ENCODE results near the gene MEX3A. TPM values are rescaled to one million over a fixed set of nuclear protein-coding genes. Genes with fewer than 3 reads are reported as not detected.

MEX3A gene
- total and polyA plus RNA-seq, 2 experiments from 2014 or later = 18.5 to 38.1 TPM

DNA sequence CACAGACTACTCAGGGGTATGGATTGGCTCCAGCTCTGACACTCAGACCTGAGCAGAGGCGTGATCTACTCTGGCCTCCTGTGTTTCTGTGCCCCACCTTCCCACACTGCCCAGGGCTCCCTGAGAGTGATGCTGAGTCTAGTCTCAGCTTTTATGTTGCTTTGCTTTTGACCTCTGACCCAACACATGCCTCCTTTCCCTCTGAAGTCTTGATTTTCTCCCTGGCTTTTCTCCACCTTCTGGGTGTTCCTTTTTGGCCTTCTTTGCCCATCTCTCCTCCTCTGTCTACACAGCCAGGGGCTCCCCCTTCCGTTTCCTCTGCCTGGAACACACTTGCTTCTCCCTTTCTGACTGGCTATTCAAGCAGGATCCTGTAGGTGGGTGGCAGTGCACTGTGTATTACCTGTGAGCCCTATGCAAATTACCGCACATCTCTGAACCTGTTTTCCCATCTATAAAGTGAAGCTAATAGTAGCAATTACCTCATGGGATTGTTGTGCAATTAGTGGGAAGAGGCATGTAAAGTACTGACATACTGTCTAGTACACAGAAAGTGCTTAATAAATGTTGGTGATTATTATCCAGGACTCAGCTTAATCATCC, 13.7 kb upstream of the MEX3A start:
- peak overlapping the region; percentile 84 for H3K27ac ChIP-seq (ENCODE audit: low read depth)
- peak in 1 of 2 experiments; percentile 28; a peak in 2 of 4 replicates for TF ChIP-seq CTCF (conservative IDR thresholded peaks at IDR 0.05; ENCODE audit: low read depth in 2 of 2)
- TF ChIP-seq, protein P1, sequence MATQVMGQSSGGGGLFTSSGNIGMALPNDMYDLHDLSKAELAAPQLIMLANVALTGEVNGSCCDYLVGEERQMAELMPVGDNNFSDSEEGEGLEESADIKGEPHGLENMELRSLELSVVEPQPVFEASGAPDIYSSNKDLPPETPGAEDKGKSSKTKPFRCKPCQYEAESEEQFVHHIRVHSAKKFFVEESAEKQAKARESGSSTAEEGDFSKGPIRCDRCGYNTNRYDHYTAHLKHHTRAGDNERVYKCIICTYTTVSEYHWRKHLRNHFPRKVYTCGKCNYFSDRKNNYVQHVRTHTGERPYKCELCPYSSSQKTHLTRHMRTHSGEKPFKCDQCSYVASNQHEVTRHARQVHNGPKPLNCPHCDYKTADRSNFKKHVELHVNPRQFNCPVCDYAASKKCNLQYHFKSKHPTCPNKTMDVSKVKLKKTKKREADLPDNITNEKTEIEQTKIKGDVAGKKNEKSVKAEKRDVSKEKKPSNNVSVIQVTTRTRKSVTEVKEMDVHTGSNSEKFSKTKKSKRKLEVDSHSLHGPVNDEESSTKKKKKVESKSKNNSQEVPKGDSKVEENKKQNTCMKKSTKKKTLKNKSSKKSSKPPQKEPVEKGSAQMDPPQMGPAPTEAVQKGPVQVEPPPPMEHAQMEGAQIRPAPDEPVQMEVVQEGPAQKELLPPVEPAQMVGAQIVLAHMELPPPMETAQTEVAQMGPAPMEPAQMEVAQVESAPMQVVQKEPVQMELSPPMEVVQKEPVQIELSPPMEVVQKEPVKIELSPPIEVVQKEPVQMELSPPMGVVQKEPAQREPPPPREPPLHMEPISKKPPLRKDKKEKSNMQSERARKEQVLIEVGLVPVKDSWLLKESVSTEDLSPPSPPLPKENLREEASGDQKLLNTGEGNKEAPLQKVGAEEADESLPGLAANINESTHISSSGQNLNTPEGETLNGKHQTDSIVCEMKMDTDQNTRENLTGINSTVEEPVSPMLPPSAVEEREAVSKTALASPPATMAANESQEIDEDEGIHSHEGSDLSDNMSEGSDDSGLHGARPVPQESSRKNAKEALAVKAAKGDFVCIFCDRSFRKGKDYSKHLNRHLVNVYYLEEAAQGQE (IDR thresholded peaks at IDR 0.05; ENCODE audit: unreplicated experiment) = no peak
- TF ChIP-seq NANOG (IDR thresholded peaks at IDR 0.05; ENCODE audit: borderline replicate concordance) = no peak
- TF ChIP-seq CREB1 (CRISPR knock-in tag; IDR thresholded peaks at IDR 0.05; ENCODE audit: low read depth) = no peak
- peak; percentile 29 for ATAC-seq
- no peak overlapping the region for H2AFZ ChIP-seq
- Mint-ChIP-seq H3K36me3 (ENCODE audit: low read depth) (peaks cover 9% of the 10 kb centered on the region; the same call in 2 of the 3 replicates), H3K4me3 (no peak overlapping the region), H3K4me1 (peaks cover 19% of the 10 kb centered on the region), H3K27ac (no peak overlapping the region), H3K27me3 (ENCODE audit: insufficient read depth, low read depth, poor library complexity) (peaks cover 7% of the 10 kb centered on the region), H3K9me3 (no peaks in the 10 kb centered on the region)
- peaks cover 6% of the 10 kb centered on the region; the same call in 1 of the 2 replicates for H4K20me1 ChIP-seq (replicated peaks; ENCODE audit: insufficient read depth)
- peaks cover 6% of the 10 kb centered on the region for H3F3A ChIP-seq (replicated peaks; ENCODE audit: low read depth)
- no peaks in the 10 kb centered on the region for H3K36me3 ChIP-seq (ENCODE audit: insufficient read depth)
- no peak overlapping the region for H3K4me2 ChIP-seq
- no peaks in the 10 kb centered on the region for H3K27me3 ChIP-seq (ENCODE audit: insufficient read depth)
- no peaks in the 10 kb centered on the region for H3K9me2 ChIP-seq (ENCODE audit: insufficient read depth)
- H3K4me3 ChIP-seq = no peak overlapping the region
- peaks cover 11% of the 10 kb centered on the region for H3K4me1 ChIP-seq (ENCODE audit: insufficient read depth)
- 0 out of 2 replicates have a peak, but pooled peaks cover 2% of the 10 kb centered on the region for H3K79me2 ChIP-seq (replicated peaks; ENCODE audit: insufficient read depth)
- no peak for DNase-seq (ENCODE audit: low spot score)

- H3K4me1 Mint-ChIP-seq = peaks cover 25% of the 10 kb centered on the region
- H3F3A ChIP-seq (replicated peaks; ENCODE audit: low read depth) = peaks cover 13% of the 10 kb centered on the region
- peaks cover 12% of the 10 kb centered on the region; the same call in 2 of the 3 replicates for H3K36me3 Mint-ChIP-seq (ENCODE audit: low read depth)
- H3K27me3 Mint-ChIP-seq (ENCODE audit: insufficient read depth, low read depth, poor library complexity) = peaks cover 6% of the 10 kb centered on the region
- H3K27ac ChIP-seq (ENCODE audit: low read depth) = no peak overlapping the region
- H3K4me3 Mint-ChIP-seq = no peak overlapping the region
- H4K20me1 ChIP-seq (replicated peaks; ENCODE audit: insufficient read depth) = peaks cover 6% of the 10 kb centered on the region; the same call in 1 of the 2 replicates
- H3K4me3 ChIP-seq = no peak overlapping the region
- ATAC-seq = no peak
- no peak for DNase-seq (ENCODE audit: low spot score)
- H3K9me3 Mint-ChIP-seq = no peaks in the 10 kb centered on the region
- H3K4me1 ChIP-seq (ENCODE audit: insufficient read depth) = peaks cover 16% of the 10 kb centered on the region
- H3K27me3 ChIP-seq (ENCODE audit: insufficient read depth) = no peaks in the 10 kb centered on the region
- H3K9me2 ChIP-seq (ENCODE audit: insufficient read depth) = no peaks in the 10 kb centered on the region
- no peaks in the 10 kb centered on the region for H3K36me3 ChIP-seq (ENCODE audit: insufficient read depth)
- H3K27ac Mint-ChIP-seq = no peak overlapping the region
- H2AFZ ChIP-seq = no peak overlapping the region
- 0 out of 2 replicates have a peak, but pooled peaks cover 2% of the 10 kb centered on the region for H3K79me2 ChIP-seq (replicated peaks; ENCODE audit: insufficient read depth)
- H3K4me2 ChIP-seq = no peak overlapping the region
- no peak for TF ChIP-seq ZNF331 (CRISPR knock-in tag; IDR thresholded peaks at IDR 0.05; ENCODE audit: low read depth)
- no peak for TF ChIP-seq ZNF114 (CRISPR knock-in tag; IDR thresholded peaks at IDR 0.05)
- TF ChIP-seq CREB1 (CRISPR knock-in tag; IDR thresholded peaks at IDR 0.05; ENCODE audit: low read depth) = no peak
- TF ChIP-seq, protein P1 (IDR thresholded peaks at IDR 0.05; ENCODE audit: unreplicated experiment) = no peak
- no peak for TF ChIP-seq EZH2phosphoT487 (IDR thresholded peaks at IDR 0.05; ENCODE audit: unreplicated experiment)
- no peak for TF ChIP-seq POLR2AphosphoS5 (IDR thresholded peaks at IDR 0.05; ENCODE audit: low read depth)
- no peak for TF ChIP-seq CTCF (conservative IDR thresholded peaks at IDR 0.05; ENCODE audit: low read depth in 2 of 2)
- no peak for TF ChIP-seq NANOG (IDR thresholded peaks at IDR 0.05; ENCODE audit: borderline replicate concordance)
Measured at GRCh38 chr1:156091610-156092009, 9.3 kb upstream of the MEX3A start.
